CD8-positive, alpha-beta memory T cell (primary cell): ENCODE measurements around the gene HPGD. TPM values are rescaled to one million over a fixed set of nuclear protein-coding genes. Genes with fewer than 3 reads are reported as not detected.

ENCODE experiments used
- CTCF ChIA-PET: fragments of 350-600 bp; sonication (Branson Sonifier 250); formaldehyde crosslinking; loops from one replicate; lab custom pipeline; 2021; ENCODE audit warnings: antibody characterized with exemption; lab: Charles Lee
- POLR2A ChIA-PET: fragments of 350-600 bp; sonication (Branson Sonifier 250); formaldehyde crosslinking; loops from one replicate; lab custom pipeline; 2021; ENCODE audit warnings: antibody characterized with exemption; lab: Charles Lee
- DNase-seq, 5 donors: peaks; one replicate each; pipeline versions ENCODE4 v3.0.0 to v3.0.0-alpha.2; 2020 to 2022; ENCODE audit warnings: mixed read lengths in 1 of 5
- H3K27ac ChIP-seq: one replicate; pipeline ENCODE4 v1.7.0; 2013; ENCODE audit warnings: low read depth, mild to moderate bottlenecking, low read length, moderate library complexity
- H3K27me3 ChIP-seq: 2 replicates; pipeline ENCODE4 v1.7.0; 2013; ENCODE audit warnings: low read length, mild to moderate bottlenecking; ENCODE audit not compliant: insufficient read depth, poor library complexity, severe bottlenecking
- H3K36me3 ChIP-seq: 2 replicates; pipeline ENCODE4 v1.7.0; 2013; ENCODE audit warnings: mild to moderate bottlenecking, low read length, moderate library complexity; ENCODE audit not compliant: insufficient read depth
- H3K4me1 ChIP-seq: 2 replicates; pipeline ENCODE4 v1.7.0; 2013; ENCODE audit warnings: mild to moderate bottlenecking, low read length, moderate library complexity; ENCODE audit not compliant: insufficient read depth
- H3K4me3 ChIP-seq: 2 replicates; pipeline ENCODE4 v1.7.0; 2013; ENCODE audit warnings: mild to moderate bottlenecking, low read length
- H3K9me3 ChIP-seq: 2 replicates; pipeline ENCODE4 v1.7.0; 2013; ENCODE audit warnings: mild to moderate bottlenecking, low read length
- H3K27ac Mint-ChIP-seq, 8 donors: one replicate each; pipeline ENCODE4 v1.8.0; 2020 to 2021; ENCODE audit warnings: mixed read lengths in 8 of 8, mild to moderate bottlenecking in 6 of 8, inconsistent platforms in 3 of 8, moderate library complexity in 3 of 8
- H3K27me3 Mint-ChIP-seq, 2 donors: one replicate each; pipeline ENCODE4 v1.8.0; 2020 to 2021; ENCODE audit warnings: mixed read lengths in 2 of 2, mild to moderate bottlenecking in 1 of 2, moderate library complexity in 1 of 2
- H3K36me3 Mint-ChIP-seq, 3 donors: one replicate each; pipeline ENCODE4 v1.8.0; 2020 to 2021; ENCODE audit warnings: mixed read lengths in 3 of 3, inconsistent platforms in 1 of 3, mild to moderate bottlenecking in 1 of 3
- H3K4me1 Mint-ChIP-seq, 3 donors: one replicate each; pipeline ENCODE4 v1.8.0; 2020 to 2021; ENCODE audit warnings: mixed read lengths in 3 of 3, inconsistent platforms in 1 of 3, mild to moderate bottlenecking in 1 of 3
- H3K4me3 Mint-ChIP-seq, 7 donors: one replicate each; pipeline ENCODE4 v1.8.0; 2020 to 2021; ENCODE audit warnings: mixed read lengths in 7 of 7, mild to moderate bottlenecking in 6 of 7, moderate library complexity in 4 of 7, inconsistent platforms in 2 of 7
- H3K9me3 Mint-ChIP-seq, 5 donors: one replicate each; pipeline ENCODE4 v1.8.0; 2020 to 2022; ENCODE audit warnings: mixed read lengths in 5 of 5, mild to moderate bottlenecking in 3 of 5, moderate library complexity in 2 of 5, inconsistent platforms in 1 of 5
- polyA plus RNA-seq: library from polyadenylated mRNA; unstranded; fragments of 300-500 nt; fragmentation: Illumina TruSeq; gene quantifications from one replicate; pipeline ENCODE4 v1.2.3, GENCODE V29; 2021
- total RNA-seq, 2 experiments: library from RNA; stranded (reverse); gene quantifications; one replicate each; pipeline ENCODE4 v1.2.3, GENCODE V29; 2021

HPGD gene
- total and polyA plus RNA-seq, 3 experiments from 2014 or later = 1.4 to 18.2 (median 1.6) TPM

- no peaks in the 10 kb centered on the region for H3K9me3 Mint-ChIP-seq
- H3K27me3 Mint-ChIP-seq = no peaks in the 10 kb centered on the region
- no peak for DNase-seq
- H3K36me3 Mint-ChIP-seq = peaks cover 0 to 9% (median 5%) of the 10 kb centered on the region in 3 donors
- Histone ChIP-seq H3K4me3 (no peak overlapping the region), H3K27ac (no peak overlapping the region), H3K36me3 (no peaks in the 10 kb centered on the region), H3K27me3 (no peaks in the 10 kb centered on the region), H3K4me1 (no peaks in the 10 kb centered on the region), H3K9me3 (no peaks in the 10 kb centered on the region)
- ChIA-PET POLR2A (no interaction called here), CTCF (no interaction called here)
- peak overlapping the region in 1 of 8 donors; percentile 73 for H3K27ac Mint-ChIP-seq
- H3K4me1 Mint-ChIP-seq = no peaks in the 10 kb centered on the region
- no peak overlapping the region for H3K4me3 Mint-ChIP-seq
Measured at GRCh38 chr4:174505892-174506291, 16.4 kb downstream of the HPGD start.

- H3K27me3 Mint-ChIP-seq = no peaks in the 10 kb centered on the region
- H3K4me3 Mint-ChIP-seq = no peak overlapping the region
- no peaks in the 10 kb centered on the region for H3K4me1 ChIP-seq
- no peak overlapping the region for H3K4me3 ChIP-seq
- DNase-seq = no peak
- H3K27ac Mint-ChIP-seq = no peak overlapping the region
- H3K9me3 Mint-ChIP-seq = no peaks in the 10 kb centered on the region
- no peaks in the 10 kb centered on the region for H3K9me3 ChIP-seq
- no peaks in the 10 kb centered on the region for H3K36me3 ChIP-seq
- CTCF ChIA-PET = no interaction called here
- no peaks in the 10 kb centered on the region for H3K4me1 Mint-ChIP-seq
- no peak overlapping the region for H3K27ac ChIP-seq
- peaks cover 0 to 9% (median 5%) of the 10 kb centered on the region in 3 donors for H3K36me3 Mint-ChIP-seq
- no peaks in the 10 kb centered on the region for H3K27me3 ChIP-seq
- POLR2A ChIA-PET = no interaction called here
Measured at GRCh38 chr4:174505007-174505406, 17.3 kb downstream of the HPGD start.

GRCh38 chr4:174503079-174503715 is 19.1 kb downstream of the HPGD start:
- POLR2A ChIA-PET = no interaction called here
- no peaks in the 10 kb centered on the region for H3K27me3 Mint-ChIP-seq
- H3K36me3 Mint-ChIP-seq = peaks cover 0 to 9% (median 0%) of the 10 kb centered on the region in 3 donors

GRCh38 chr4:174496631-174497432 is 25.5 kb downstream of the HPGD start:
- POLR2A ChIA-PET = no interaction called here
- Mint-ChIP-seq H3K36me3 (no peaks in the 10 kb centered on the region), H3K27me3 (no peaks in the 10 kb centered on the region), H3K27ac (peak overlapping the region in 7 of 8 donors; percentile 10 to 79 (median 42)), H3K4me1 (peaks cover 7 to 12% (median 8%) of the 10 kb centered on the region in 3 donors), H3K4me3 (peak overlapping the region in 4 of 7 donors; percentile 33 to 66 (median 53)), H3K9me3 (no peaks in the 10 kb centered on the region)
- Histone ChIP-seq H3K9me3 (no peaks in the 10 kb centered on the region), H3K36me3 (no peaks in the 10 kb centered on the region), H3K27ac (no peak overlapping the region), H3K4me3 (no peak overlapping the region), H3K27me3 (no peaks in the 10 kb centered on the region), H3K4me1 (no peaks in the 10 kb centered on the region)
- CTCF ChIA-PET = no interaction called here
- no peak for DNase-seq

More at GRCh38 chr4:174503079-174503715, 19.1 kb downstream of the HPGD start:
- Histone ChIP-seq H3K9me3 (no peaks in the 10 kb centered on the region), H3K27ac (no peak overlapping the region), H3K4me1 (no peaks in the 10 kb centered on the region), H3K36me3 (no peaks in the 10 kb centered on the region), H3K27me3 (no peaks in the 10 kb centered on the region), H3K4me3 (no peak overlapping the region)
- no peak overlapping the region for H3K27ac Mint-ChIP-seq
- DNase-seq = no peak
- CTCF ChIA-PET = no interaction called here
- no peaks in the 10 kb centered on the region for H3K9me3 Mint-ChIP-seq
- H3K4me3 Mint-ChIP-seq = no peak overlapping the region
- peaks cover under 1 to 6% (median 6%) of the 10 kb centered on the region in 3 donors for H3K4me1 Mint-ChIP-seq

- CTCF ChIA-PET = no interaction called here
- Histone ChIP-seq H3K36me3 (no peaks in the 10 kb centered on the region), H3K4me1 (no peaks in the 10 kb centered on the region), H3K9me3 (no peaks in the 10 kb centered on the region), H3K27me3 (no peaks in the 10 kb centered on the region), H3K27ac (no peak overlapping the region), H3K4me3 (no peak overlapping the region)
- Mint-ChIP-seq H3K27ac (peak overlapping the region in 1 of 8 donors; percentile 6), H3K36me3 (no peaks in the 10 kb centered on the region), H3K9me3 (no peaks in the 10 kb centered on the region), H3K4me3 (no peak overlapping the region), H3K27me3 (no peaks in the 10 kb centered on the region), H3K4me1 (peaks cover 7 to 12% (median 8%) of the 10 kb centered on the region in 3 donors)
- no peak for DNase-seq
- POLR2A ChIA-PET = no interaction called here
Measured at GRCh38 chr4:174495626-174496025, 26.7 kb downstream of the HPGD start.

GRCh38 chr4:174494726-174495125 is 27.6 kb downstream of the HPGD start:
- ChIA-PET POLR2A (no interaction called here), CTCF (no interaction called here)
- H3K9me3 Mint-ChIP-seq = no peaks in the 10 kb centered on the region
- no peak overlapping the region for H3K4me3 ChIP-seq
- H3K4me1 ChIP-seq = no peaks in the 10 kb centered on the region
- H3K9me3 ChIP-seq = no peaks in the 10 kb centered on the region
- peaks cover 7 to 10% (median 8%) of the 10 kb centered on the region in 3 donors for H3K4me1 Mint-ChIP-seq
- H3K27me3 ChIP-seq = no peaks in the 10 kb centered on the region
- H3K27me3 Mint-ChIP-seq = no peaks in the 10 kb centered on the region
- peak overlapping the region in 1 of 8 donors; percentile 13 for H3K27ac Mint-ChIP-seq
- H3K4me3 Mint-ChIP-seq = no peak overlapping the region
- no peak for DNase-seq
- no peaks in the 10 kb centered on the region for H3K36me3 Mint-ChIP-seq
- no peaks in the 10 kb centered on the region for H3K36me3 ChIP-seq
- H3K27ac ChIP-seq = no peak overlapping the region

- H3K4me1 Mint-ChIP-seq = peaks cover 6 to 8% (median 7%) of the 10 kb centered on the region in 3 donors
- CTCF ChIA-PET = no interaction called here
- Histone ChIP-seq H3K27me3 (no peaks in the 10 kb centered on the region), H3K4me1 (no peaks in the 10 kb centered on the region), H3K27ac (no peak overlapping the region), H3K36me3 (no peaks in the 10 kb centered on the region), H3K9me3 (no peaks in the 10 kb centered on the region), H3K4me3 (no peak overlapping the region)
- no peaks in the 10 kb centered on the region for H3K36me3 Mint-ChIP-seq
- H3K27me3 Mint-ChIP-seq = no peaks in the 10 kb centered on the region
- H3K4me3 Mint-ChIP-seq = no peak overlapping the region
- DNase-seq = no peak
- no peaks in the 10 kb centered on the region for H3K9me3 Mint-ChIP-seq
- POLR2A ChIA-PET = no interaction called here
- no peak overlapping the region for H3K27ac Mint-ChIP-seq
Measured at GRCh38 chr4:174494146-174494545, 28.1 kb downstream of the HPGD start.

- Mint-ChIP-seq H3K36me3 (no peaks in the 10 kb centered on the region), H3K9me3 (no peaks in the 10 kb centered on the region), H3K27ac (no peak overlapping the region), H3K4me3 (no peak overlapping the region), H3K27me3 (no peaks in the 10 kb centered on the region), H3K4me1 (no peaks in the 10 kb centered on the region)
- no peak overlapping the region for H3K27ac ChIP-seq
- POLR2A ChIA-PET = no interaction called here
- CTCF ChIA-PET = no interaction called here
- H3K4me1 ChIP-seq = no peaks in the 10 kb centered on the region
- H3K4me3 ChIP-seq = no peak overlapping the region
- H3K9me3 ChIP-seq = no peaks in the 10 kb centered on the region
- no peaks in the 10 kb centered on the region for H3K36me3 ChIP-seq
- no peaks in the 10 kb centered on the region for H3K27me3 ChIP-seq
- DNase-seq = no peak
Measured at GRCh38 chr4:174490451-174490961, 31.8 kb downstream of the HPGD start.
